ENCODE measurements around the gene OSBPL9. TPM values are rescaled to one million over a fixed set of nuclear protein-coding genes. Genes with fewer than 3 reads are reported as not detected.

OSBPL9 gene
- total RNA-seq, 2 experiments from 2014 or later = 35.6 to 36.5 TPM

GRCh38 chr1:51669816-51670215, 52.9 kb downstream of the OSBPL9 start:
- Mint-ChIP-seq H3K36me3 (ENCODE audit: low read depth) (no peaks in the 10 kb centered on the region), H3K9me3 (no peaks in the 10 kb centered on the region), H3K4me3 (no peak overlapping the region), H3K27me3 (no peaks in the 10 kb centered on the region), H3K27ac (no peak overlapping the region), H3K4me1 (ENCODE audit: low read depth) (peaks cover 6% of the 10 kb centered on the region)
- ATAC-seq (ENCODE audit: poor library complexity) (no peak), DNase-seq (no peak)
- TF ChIP-seq CTCF (IDR thresholded peaks at IDR 0.05) = no peak
- no peaks in the 10 kb centered on the region for H3K9me3 ChIP-seq (ENCODE audit: control insufficient read depth in 1 of 2, insufficient read depth in 1 of 2, low read length in 2 of 2)
- ChIA-PET POLR2A (no interaction called here), CTCF (no interaction called here)
- H3K27ac ChIP-seq (ENCODE audit: low read depth in 1 of 2, low read length in 2 of 2) = no peak overlapping the region
- intact Hi-C loops (cut with DNase I, micrococcal nuclease) = no loop called here
- H3K4me3 ChIP-seq (ENCODE audit: low read length) = no peak overlapping the region
- H3K27me3 ChIP-seq (ENCODE audit: control insufficient read depth in 1 of 2, insufficient read depth in 2 of 2, low read length in 2 of 2) = no peaks in the 10 kb centered on the region
- H3K36me3 ChIP-seq (ENCODE audit: insufficient read depth, low read length) = no peaks in the 10 kb centered on the region
- H3K4me1 ChIP-seq (ENCODE audit: insufficient read depth, low read length) = no peaks in the 10 kb centered on the region

- POLR2A ChIA-PET = no interaction called here
- DNase-seq (no peak), ATAC-seq (ENCODE audit: poor library complexity) (no peak)
- H3K27ac Mint-ChIP-seq = no peak overlapping the region
- no peak overlapping the region for H3K27ac ChIP-seq (ENCODE audit: low read depth in 1 of 2, low read length in 2 of 2)
- H3K4me3 Mint-ChIP-seq = no peak overlapping the region
- H3K4me3 ChIP-seq (ENCODE audit: low read length) = no peak overlapping the region
- intact Hi-C loops (cut with DNase I, micrococcal nuclease) = no loop called here
- no peaks in the 10 kb centered on the region for H3K4me1 ChIP-seq (ENCODE audit: insufficient read depth, low read length)
- H3K9me3 Mint-ChIP-seq = no peaks in the 10 kb centered on the region
- no peaks in the 10 kb centered on the region for H3K9me3 ChIP-seq (ENCODE audit: control insufficient read depth in 1 of 2, insufficient read depth in 1 of 2, low read length in 2 of 2)
- no peaks in the 10 kb centered on the region for H3K27me3 ChIP-seq (ENCODE audit: control insufficient read depth in 1 of 2, insufficient read depth in 2 of 2, low read length in 2 of 2)
- peaks cover 3% of the 10 kb centered on the region for H3K36me3 ChIP-seq (ENCODE audit: insufficient read depth, low read length)
- H3K4me1 Mint-ChIP-seq (ENCODE audit: low read depth) = peaks cover 2% of the 10 kb centered on the region
- H3K27me3 Mint-ChIP-seq = no peaks in the 10 kb centered on the region
- H3K36me3 Mint-ChIP-seq (ENCODE audit: low read depth) = no peaks in the 10 kb centered on the region
- TF ChIP-seq CTCF (IDR thresholded peaks at IDR 0.05) = no peak
- CTCF ChIA-PET = no interaction called here
Measured at GRCh38 chr1:51671527-51672325, 54.8 kb downstream of the OSBPL9 start.

- H3K36me3 ChIP-seq (ENCODE audit: insufficient read depth, low read length) = peaks cover 5% of the 10 kb centered on the region
- TF ChIP-seq CTCF (IDR thresholded peaks at IDR 0.05) = no peak
- no peaks in the 10 kb centered on the region for H3K4me1 ChIP-seq (ENCODE audit: insufficient read depth, low read length)
- Mint-ChIP-seq H3K4me1 (ENCODE audit: low read depth) (no peaks in the 10 kb centered on the region), H3K9me3 (no peaks in the 10 kb centered on the region), H3K27me3 (no peaks in the 10 kb centered on the region), H3K36me3 (ENCODE audit: low read depth) (no peaks in the 10 kb centered on the region), H3K27ac (no peak overlapping the region), H3K4me3 (no peak overlapping the region)
- ChIA-PET POLR2A (no interaction called here), CTCF (no interaction called here)
- intact Hi-C loops (cut with DNase I, micrococcal nuclease) = no loop called here
- ATAC-seq (ENCODE audit: poor library complexity) (no peak), DNase-seq (no peak)
- no peak overlapping the region for H3K4me3 ChIP-seq (ENCODE audit: low read length)
- H3K9me3 ChIP-seq (ENCODE audit: control insufficient read depth in 1 of 2, insufficient read depth in 1 of 2, low read length in 2 of 2) = no peaks in the 10 kb centered on the region
- no peak overlapping the region for H3K27ac ChIP-seq (ENCODE audit: low read depth in 1 of 2, low read length in 2 of 2)
- no peaks in the 10 kb centered on the region for H3K27me3 ChIP-seq (ENCODE audit: control insufficient read depth in 1 of 2, insufficient read depth in 2 of 2, low read length in 2 of 2)
Measured at GRCh38 chr1:51673279-51673678, 56.4 kb downstream of the OSBPL9 start.

All from CD4-positive, alpha-beta T cell (primary cell).